GM18873 (cell line): ENCODE measurements around the gene GGT5.
"Not testable (repeated sequence)": the region's sequence is repeated elsewhere in the genome, so short reads cannot be mapped to it uniquely, and the experiment has no call there.

Experiments
- ATAC-seq: cut with Tn5 transposase; IDR thresholded peaks from one replicate; pipeline ENCODE4 v1.9.1; 2021; ENCODE audit warnings: mild to moderate bottlenecking, moderate library complexity, moderate number of reproducible peaks; ENCODE audit not compliant: unreplicated experiment, low FRiP score

Gene GGT5

GRCh38 chr22:24245030-24245431 is at the start of gene GGT5:
Gene GGT5, minus strand, starts transcription at chr22:24245082. Its CDS starts 357 bp downstream, at chr22:24244725.
- ATAC-seq: not testable (repeated sequence)

GRCh38 chr22:24292202-24292830 is 47.4 kb upstream of the GGT5 start:
- not testable (repeated sequence) for ATAC-seq

- ATAC-seq: no peak
Measured at GRCh38 chr22:24291515-24292201, 46.8 kb upstream of the GGT5 start.

GRCh38 chr22:24290459-24290858 is 45.6 kb upstream of the GGT5 start:
- ATAC-seq: no peak

GRCh38 chr22:24289741-24290163 is 44.9 kb upstream of the GGT5 start:
- no peak for ATAC-seq

- ATAC-seq: no peak
Measured at GRCh38 chr22:24289114-24289513, 44.2 kb upstream of the GGT5 start.

- not testable (repeated sequence) for ATAC-seq
Measured at GRCh38 chr22:24287801-24288200, 42.9 kb upstream of the GGT5 start.

- ATAC-seq: not testable (repeated sequence)
Measured at GRCh38 chr22:24287212-24287611, 42.3 kb upstream of the GGT5 start.

GRCh38 chr22:24285245-24285644 is 40.4 kb upstream of the GGT5 start:
- ATAC-seq: no peak

GRCh38 chr22:24284747-24285203 is 39.9 kb upstream of the GGT5 start:
- no peak for ATAC-seq

GRCh38 chr22:24282401-24282800 is 37.5 kb upstream of the GGT5 start:
- no peak for ATAC-seq

GRCh38 chr22:24280363-24280762 is 35.5 kb upstream of the GGT5 start:
- not testable (repeated sequence) for ATAC-seq

GRCh38 chr22:24274696-24275405 is 30.0 kb upstream of the GGT5 start:
- not testable (repeated sequence) for ATAC-seq

- ATAC-seq: not testable (repeated sequence)
Measured at GRCh38 chr22:24273906-24274305, 29.0 kb upstream of the GGT5 start.

GRCh38 chr22:24273031-24273430 is 28.1 kb upstream of the GGT5 start:
- not testable (repeated sequence) for ATAC-seq

GRCh38 chr22:24271386-24271854 is 26.5 kb upstream of the GGT5 start:
- ATAC-seq: peak; percentile 23

GRCh38 chr22:24270556-24271385 is 25.9 kb upstream of the GGT5 start, which contains the start of gene SPECC1L:
Gene SPECC1L, plus strand, starts transcription at chr22:24270831. Its CDS starts 31,401 bp downstream, at chr22:24302232.
- peak; percentile 69 for ATAC-seq

GRCh38 chr22:24266495-24266894 is 21.6 kb upstream of the GGT5 start:
- not testable (repeated sequence) for ATAC-seq

- no peak for ATAC-seq
Measured at GRCh38 chr22:24265734-24266133, 20.9 kb upstream of the GGT5 start.

- ATAC-seq: not testable (repeated sequence)
Measured at GRCh38 chr22:24264329-24264896, 19.5 kb upstream of the GGT5 start.
